GM12878 (cell line): ENCODE results near the gene TTLL11. TPM values are rescaled to one million over a fixed set of nuclear protein-coding genes. Genes with fewer than 3 reads are reported as not detected.

Experiments used
- ATAC-seq: fragments of 200-7000 bp; cut with Tn5 transposase; 3 replicates; pipeline ENCODE4 v1.9.1; 2020; ENCODE audit warnings: mild to moderate bottlenecking, moderate library complexity
- BruUV-seq: library from RNA; stranded (reverse); fragments of 400-500 nt; replicated peaks from 2 replicates; lab custom pipeline; 2021; lab: Mats Ljungman, UMichigan
- CTCF ChIA-PET: fragments of 300-600 bp; sonication (Branson Sonifier 250); formaldehyde crosslinking; extraction: SDS; loops from one replicate; lab custom pipeline; 2021; ENCODE audit warnings: inconsistent platforms; lab: Yijun Ruan, JAX
- POLR2A ChIA-PET: fragments of 350-600 bp; formaldehyde crosslinking; extraction: SDS; loops from one replicate; lab custom pipeline; 2021; ENCODE audit warnings: inconsistent platforms; lab: Charles Lee
- RAD21 ChIA-PET: fragments of 300-600 bp; sonication (Branson Sonifier 250); formaldehyde crosslinking; loops from one replicate; lab custom pipeline; 2023; ENCODE audit warnings: antibody characterized with exemption; ENCODE audit not compliant: unreplicated experiment; lab: Charles Lee
- SMC1A ChIA-PET: fragments of 300-600 bp; sonication (Branson Sonifier 250); formaldehyde crosslinking; loops from one replicate; lab custom pipeline; 2023; ENCODE audit not compliant: unreplicated experiment, uncharacterized antibody; lab: Charles Lee
- DNase-seq: peaks from one replicate; pipeline ENCODE4 v3.0.0-alpha.2; 2011; ENCODE audit warnings: low read depth, low spot score
- FAIRE-seq: peaks from 3 replicates; lab custom pipeline; 2011; peaks lifted over from hg19 to GRCh38; lab: Jason Lieb, UNC
- H2AFZ ChIP-seq: 2 replicates; pipeline ENCODE4 v1.6.0; 2011; ENCODE audit warnings: low read depth, low read length, control low read depth; ENCODE audit not compliant: control insufficient read depth
- H3K27ac ChIP-seq: 2 replicates; pipeline ENCODE4 v1.5.1; 2011; ENCODE audit warnings: control low read depth; ENCODE audit not compliant: control insufficient read depth, insufficient read depth
- H3K27me3 ChIP-seq, 2 experiments: replicated peaks in 1 of 2; 2 replicates each; pipeline versions ENCODE4 v1.6.0 to v1.6.1; 2011; ENCODE audit warnings: low read length in 1 of 2; ENCODE audit not compliant: control insufficient read depth in 2 of 2, insufficient read depth in 2 of 2
- H3K36me3 ChIP-seq, 2 experiments: 2 replicates each; pipeline ENCODE4 v1.5.1; 2011; ENCODE audit warnings: low read length in 1 of 2; ENCODE audit not compliant: control insufficient read depth in 2 of 2, insufficient read depth in 2 of 2
- H3K4me1 ChIP-seq: 2 replicates; pipeline ENCODE4 v1.6.1; 2011; ENCODE audit warnings: mild to moderate bottlenecking, low read length, moderate library complexity, mixed read lengths; ENCODE audit not compliant: control insufficient read depth, insufficient read depth
- H3K4me2 ChIP-seq: 2 replicates; pipeline ENCODE4 v1.6.0; 2011; ENCODE audit warnings: control low read depth; ENCODE audit not compliant: control insufficient read depth, insufficient read depth
- H3K4me3 ChIP-seq: fragments of 200-600 bp; sonication (generic); 2 replicates; pipeline ENCODE4 v1.5.1; 2016
- H3K79me2 ChIP-seq: 2 replicates; pipeline ENCODE4 v1.6.0; 2011; ENCODE audit warnings: low read length; ENCODE audit not compliant: control insufficient read depth, insufficient read depth
- H3K9ac ChIP-seq: 2 replicates; pipeline ENCODE4 v1.8.0; 2011; ENCODE audit warnings: low read length, control low read depth, mixed read lengths; ENCODE audit not compliant: control insufficient read depth, insufficient read depth
- H3K9me3 ChIP-seq: replicated peaks from 3 replicates; pipeline ENCODE4 v1.5.1; 2011; ENCODE audit warnings: mild to moderate bottlenecking, low read length; ENCODE audit not compliant: control insufficient read depth, insufficient read depth
- H4K20me1 ChIP-seq: 2 replicates; pipeline ENCODE4 v1.6.0; 2011; ENCODE audit not compliant: control insufficient read depth, insufficient read depth
- BMI1 ChIP-seq: fragments of 450-650 bp; IDR thresholded peaks from 2 replicates; pipeline ENCODE4 v1.6.1; 2016; ENCODE audit warnings: mild to moderate bottlenecking, moderate library complexity, borderline replicate concordance
- BRCA1 ChIP-seq: IDR thresholded peaks from 2 replicates; pipeline ENCODE4 v1.6.1; 2011; ENCODE audit warnings: low read depth, low read length, improper control_type of control experiment
- FOS ChIP-seq: IDR thresholded peaks from 3 replicates; pipeline ENCODE4 v1.6.1; 2011; ENCODE audit warnings: borderline replicate concordance; ENCODE audit not compliant: insufficient read length; ENCODE audit errors: extremely low read depth
- JUND ChIP-seq: IDR thresholded peaks from 2 replicates; pipeline ENCODE4 v1.6.1; 2012; ENCODE audit warnings: low read depth, mild to moderate bottlenecking, low read length, improper control_type of control experiment, moderate library complexity
- LARP7 ChIP-seq: fragments of 450-650 bp; IDR thresholded peaks from 2 replicates; pipeline ENCODE4 v1.6.1; 2017; ENCODE audit warnings: mild to moderate bottlenecking
- NFIC ChIP-seq: IDR thresholded peaks from 2 replicates; pipeline ENCODE4 v1.6.1; 2012; ENCODE audit warnings: low read depth, mild to moderate bottlenecking, inconsistent platforms, low read length, moderate library complexity
- NFYA ChIP-seq: IDR thresholded peaks from 2 replicates; pipeline ENCODE4 v1.6.1; 2011; ENCODE audit warnings: low read depth, mild to moderate bottlenecking, low read length, improper control_type of control experiment, borderline replicate concordance
- NR2F1 ChIP-seq: fragments of 450-650 bp; conservative IDR thresholded peaks from 2 replicates; pipeline ENCODE4 v1.6.1; 2017; ENCODE audit warnings: mild to moderate bottlenecking
- PAX5 ChIP-seq: IDR thresholded peaks from 2 replicates; pipeline ENCODE4 v1.6.1; 2011; ENCODE audit warnings: low read depth, low read length, borderline replicate concordance
- WRNIP1 ChIP-seq: IDR thresholded peaks from 2 replicates; pipeline ENCODE4 v1.6.1; 2011; ENCODE audit warnings: low read depth, low read length, improper control_type of control experiment, borderline replicate concordance
- WGBS: methylation state at CpG from one replicate; pipeline ENCODE4 v1.1.6; 2016; ENCODE audit warnings: low lambda C conversion rate; ENCODE audit not compliant: insufficient replicate concordance, insufficient coverage; ENCODE audit errors: missing lambda C conversion rate; 5-methylcytosine and 5-hydroxymethylcytosine counted together
- in situ Hi-C: fragments of 300-500 bp; cut with MboI; formaldehyde crosslinking; loops from 9 replicates; pipeline ENCODE4 v1.14.3; 2018; ENCODE audit warnings: mixed read lengths
- intact Hi-C: fragments of 100-400 bp; cut with micrococcal nuclease; formaldehyde crosslinking; loops from one replicate; pipeline ENCODE4 v1.14.2; 2022; ENCODE audit not compliant: unreplicated experiment
- polyA plus RNA-seq, 11 experiments: library from polyadenylated mRNA; depleted of rRNA in 4 of 11; unstranded in 6 of 11; stranded (reverse) in 5 of 11; fragments of >200 nt; fragmentation: Nextera tagmentation in 4 of 11; fragmentation: Illumina TruSeq in 1 of 11; extraction: Ambion mirVana in 4 of 11; extraction: Trizol in 1 of 11; gene quantifications; 1 replicate in 1 of 11; 2 replicates in 10 of 11; pipeline versions ENCODE4 v1.2.1 to v1.2.3, GENCODE V29; 2011 to 2016; ENCODE audit warnings: inconsistent platforms in 2 of 11, missing spikeins in 2 of 11, low read depth in 1 of 11
- total RNA-seq, 4 experiments: library from RNA; depleted of rRNA in 3 of 4; stranded (reverse); fragments of >200 nt in 3 of 4; fragmentation: Illumina TruSeq in 1 of 4; extraction: Trizol in 1 of 4; gene quantifications; 2 replicates each; pipeline versions ENCODE4 v1.2.1 to v1.2.3, GENCODE V29; 2013 to 2021
- TF ChIP-seq, protein P1 (sequence below): fragments of 450-650 bp; conservative IDR thresholded peaks from 2 replicates; pipeline ENCODE4 v1.6.1; 2017; ENCODE audit warnings: mild to moderate bottlenecking, moderate library complexity
- TF ChIP-seq, protein P2 (sequence below): fragments of 450-650 bp; formaldehyde crosslinking; IDR thresholded peaks from 2 replicates; pipeline ENCODE4 v1.4.0; 2022; ENCODE audit warnings: mild to moderate bottlenecking, moderate library complexity
- TF ChIP-seq, protein P3 (sequence below): fragments of 450-650 bp; IDR thresholded peaks from 2 replicates; pipeline ENCODE4 v1.6.1; 2017; ENCODE audit warnings: borderline replicate concordance
- TF ChIP-seq, protein P4 (sequence below): fragments of 150-350 bp; IDR thresholded peaks from 2 replicates; pipeline ENCODE4 v1.6.1; 2016; ENCODE audit warnings: low read depth, low read length

TTLL11 gene
- total and polyA plus RNA-seq, 10 of the 15 experiments (the other 5 are each of a cell fraction or from before 2014, with no cell fraction given) = 1.2 to 3.7 (median 2.9) TPM

DNA sequence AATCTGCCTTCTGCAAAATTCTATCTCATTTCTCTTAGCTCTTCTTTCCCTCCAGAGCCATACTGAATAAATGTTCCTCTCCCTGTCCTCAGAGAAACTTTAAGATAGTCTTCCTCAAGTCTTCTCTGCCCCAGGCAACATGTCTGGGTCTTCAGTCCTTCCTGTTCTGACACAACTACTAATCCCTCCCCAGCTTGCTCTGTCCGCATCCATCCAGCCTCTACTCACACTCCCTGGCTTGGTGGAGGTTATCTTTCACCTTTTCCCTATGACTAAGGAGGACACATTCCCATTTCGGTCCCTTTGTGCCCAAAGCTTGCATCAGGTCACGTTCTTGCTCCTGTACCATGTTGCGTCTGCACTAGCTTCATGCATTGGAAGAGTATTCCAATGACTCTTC is 143.3 kb downstream of the TTLL11 start:
- ChIA-PET SMC1A (no interaction called here), CTCF (no interaction called here), POLR2A (no interaction called here), RAD21 (no interaction called here)
- intact Hi-C loops (no loop called here), in situ Hi-C loops (no loop called here)
- Histone ChIP-seq H3K4me2 (no peak overlapping the region), H3K4me1 (no peaks in the 10 kb centered on the region), H2AFZ (no peak overlapping the region), H3K27ac (no peak overlapping the region), H4K20me1 (no peaks in the 10 kb centered on the region), H3K4me3 (no peak overlapping the region), H3K9ac (no peak overlapping the region), H3K36me3 (no peaks in the 10 kb centered on the region), H3K27me3 (peaks cover 2 to 6% of the 10 kb centered on the region in 2 experiments; a peak in 3 of 4 replicates), H3K79me2 (no peaks in the 10 kb centered on the region), H3K9me3 (no peaks in the 10 kb centered on the region)
- FAIRE-seq (no peak), ATAC-seq (no peak), DNase-seq (no peak)
- no TSS peak for BruUV-seq
- 37% methylated on average over 4 of the region's 4 CpGs for WGBS
- TF ChIP-seq WRNIP1 = no peak
- TF ChIP-seq, protein P1, sequence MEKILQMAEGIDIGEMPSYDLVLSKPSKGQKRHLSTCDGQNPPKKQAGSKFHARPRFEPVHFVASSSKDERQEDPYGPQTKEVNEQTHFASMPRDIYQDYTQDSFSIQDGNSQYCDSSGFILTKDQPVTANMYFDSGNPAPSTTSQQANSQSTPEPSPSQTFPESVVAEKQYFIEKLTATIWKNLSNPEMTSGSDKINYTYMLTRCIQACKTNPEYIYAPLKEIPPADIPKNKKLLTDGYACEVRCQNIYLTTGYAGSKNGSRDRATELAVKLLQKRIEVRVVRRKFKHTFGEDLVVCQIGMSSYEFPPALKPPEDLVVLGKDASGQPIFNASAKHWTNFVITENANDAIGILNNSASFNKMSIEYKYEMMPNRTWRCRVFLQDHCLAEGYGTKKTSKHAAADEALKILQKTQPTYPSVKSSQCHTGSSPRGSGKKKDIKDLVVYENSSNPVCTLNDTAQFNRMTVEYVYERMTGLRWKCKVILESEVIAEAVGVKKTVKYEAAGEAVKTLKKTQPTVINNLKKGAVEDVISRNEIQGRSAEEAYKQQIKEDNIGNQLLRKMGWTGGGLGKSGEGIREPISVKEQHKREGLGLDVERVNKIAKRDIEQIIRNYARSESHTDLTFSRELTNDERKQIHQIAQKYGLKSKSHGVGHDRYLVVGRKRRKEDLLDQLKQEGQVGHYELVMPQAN = no peak
- TF ChIP-seq JUND = no peak
- TF ChIP-seq NFIC = no peak
- TF ChIP-seq BRCA1 = no peak
- TF ChIP-seq, protein P2, sequence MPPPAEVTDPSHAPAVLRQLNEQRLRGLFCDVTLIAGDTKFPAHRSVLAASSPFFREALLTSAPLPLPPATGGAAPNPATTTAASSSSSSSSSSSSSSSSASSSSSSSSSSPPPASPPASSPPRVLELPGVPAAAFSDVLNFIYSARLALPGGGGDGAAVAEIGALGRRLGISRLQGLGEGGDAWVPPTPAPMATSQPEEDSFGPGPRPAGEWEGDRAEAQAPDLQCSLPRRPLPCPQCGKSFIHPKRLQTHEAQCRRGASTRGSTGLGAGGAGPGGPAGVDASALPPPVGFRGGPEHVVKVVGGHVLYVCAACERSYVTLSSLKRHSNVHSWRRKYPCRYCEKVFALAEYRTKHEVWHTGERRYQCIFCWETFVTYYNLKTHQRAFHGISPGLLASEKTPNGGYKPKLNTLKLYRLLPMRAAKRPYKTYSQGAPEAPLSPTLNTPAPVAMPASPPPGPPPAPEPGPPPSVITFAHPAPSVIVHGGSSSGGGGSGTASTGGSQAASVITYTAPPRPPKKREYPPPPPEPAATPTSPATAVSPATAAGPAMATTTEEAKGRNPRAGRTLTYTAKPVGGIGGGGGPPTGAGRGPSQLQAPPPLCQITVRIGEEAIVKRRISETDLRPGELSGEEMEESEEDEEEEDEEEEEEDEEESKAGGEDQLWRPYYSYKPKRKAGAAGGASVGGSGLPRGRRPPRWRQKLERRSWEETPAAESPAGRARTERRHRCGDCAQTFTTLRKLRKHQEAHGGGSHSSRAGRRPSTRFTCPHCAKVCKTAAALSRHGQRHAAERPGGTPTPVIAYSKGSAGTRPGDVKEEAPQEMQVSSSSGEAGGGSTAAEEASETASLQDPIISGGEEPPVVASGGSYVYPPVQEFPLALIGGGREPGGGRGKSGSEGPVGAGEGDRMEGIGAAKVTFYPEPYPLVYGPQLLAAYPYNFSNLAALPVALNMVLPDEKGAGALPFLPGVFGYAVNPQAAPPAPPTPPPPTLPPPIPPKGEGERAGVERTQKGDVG (CRISPR knock-in tag) = no peak
- TF ChIP-seq, protein P3, sequence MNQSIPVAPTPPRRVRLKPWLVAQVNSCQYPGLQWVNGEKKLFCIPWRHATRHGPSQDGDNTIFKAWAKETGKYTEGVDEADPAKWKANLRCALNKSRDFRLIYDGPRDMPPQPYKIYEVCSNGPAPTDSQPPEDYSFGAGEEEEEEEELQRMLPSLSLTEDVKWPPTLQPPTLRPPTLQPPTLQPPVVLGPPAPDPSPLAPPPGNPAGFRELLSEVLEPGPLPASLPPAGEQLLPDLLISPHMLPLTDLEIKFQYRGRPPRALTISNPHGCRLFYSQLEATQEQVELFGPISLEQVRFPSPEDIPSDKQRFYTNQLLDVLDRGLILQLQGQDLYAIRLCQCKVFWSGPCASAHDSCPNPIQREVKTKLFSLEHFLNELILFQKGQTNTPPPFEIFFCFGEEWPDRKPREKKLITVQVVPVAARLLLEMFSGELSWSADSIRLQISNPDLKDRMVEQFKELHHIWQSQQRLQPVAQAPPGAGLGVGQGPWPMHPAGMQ = no peak
- TF ChIP-seq LARP7 = no peak
- TF ChIP-seq BMI1 = no peak
- no peak for TF ChIP-seq NFYA
- TF ChIP-seq FOS = no peak
- TF ChIP-seq, protein P4, sequence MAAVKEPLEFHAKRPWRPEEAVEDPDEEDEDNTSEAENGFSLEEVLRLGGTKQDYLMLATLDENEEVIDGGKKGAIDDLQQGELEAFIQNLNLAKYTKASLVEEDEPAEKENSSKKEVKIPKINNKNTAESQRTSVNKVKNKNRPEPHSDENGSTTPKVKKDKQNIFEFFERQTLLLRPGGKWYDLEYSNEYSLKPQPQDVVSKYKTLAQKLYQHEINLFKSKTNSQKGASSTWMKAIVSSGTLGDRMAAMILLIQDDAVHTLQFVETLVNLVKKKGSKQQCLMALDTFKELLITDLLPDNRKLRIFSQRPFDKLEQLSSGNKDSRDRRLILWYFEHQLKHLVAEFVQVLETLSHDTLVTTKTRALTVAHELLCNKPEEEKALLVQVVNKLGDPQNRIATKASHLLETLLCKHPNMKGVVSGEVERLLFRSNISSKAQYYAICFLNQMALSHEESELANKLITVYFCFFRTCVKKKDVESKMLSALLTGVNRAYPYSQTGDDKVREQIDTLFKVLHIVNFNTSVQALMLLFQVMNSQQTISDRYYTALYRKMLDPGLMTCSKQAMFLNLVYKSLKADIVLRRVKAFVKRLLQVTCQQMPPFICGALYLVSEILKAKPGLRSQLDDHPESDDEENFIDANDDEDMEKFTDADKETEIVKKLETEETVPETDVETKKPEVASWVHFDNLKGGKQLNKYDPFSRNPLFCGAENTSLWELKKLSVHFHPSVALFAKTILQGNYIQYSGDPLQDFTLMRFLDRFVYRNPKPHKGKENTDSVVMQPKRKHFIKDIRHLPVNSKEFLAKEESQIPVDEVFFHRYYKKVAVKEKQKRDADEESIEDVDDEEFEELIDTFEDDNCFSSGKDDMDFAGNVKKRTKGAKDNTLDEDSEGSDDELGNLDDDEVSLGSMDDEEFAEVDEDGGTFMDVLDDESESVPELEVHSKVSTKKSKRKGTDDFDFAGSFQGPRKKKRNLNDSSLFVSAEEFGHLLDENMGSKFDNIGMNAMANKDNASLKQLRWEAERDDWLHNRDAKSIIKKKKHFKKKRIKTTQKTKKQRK = no peak
- TF ChIP-seq NR2F1 = no peak
- TF ChIP-seq PAX5 = no peak
